Colonic mucosa (tissue), 4 donors: ENCODE data around the gene WDR20. TPM values are rescaled to one million over a fixed set of nuclear protein-coding genes. Genes with fewer than 3 reads are reported as not detected.
A peak's percentile ranks its signal among the peaks of the same experiment; 100 is the strongest.

Experiments used
- DNase-seq: peaks from one replicate; pipeline ENCODE4 v3.0.0-alpha.2; 2020
- H3K27ac ChIP-seq: fragments of 200-600 bp; one replicate; pipeline ENCODE4 v1.8.0; 2021
- H3K27me3 ChIP-seq: fragments of 200-600 bp; one replicate; pipeline ENCODE4 v1.8.0; 2021
- H3K36me3 ChIP-seq: fragments of 200-600 bp; one replicate; pipeline ENCODE4 v1.8.0; 2021
- H3K4me1 ChIP-seq: fragments of 200-600 bp; one replicate; pipeline ENCODE4 v1.8.0; 2021; ENCODE audit warnings: mild to moderate bottlenecking
- H3K4me3 ChIP-seq: fragments of 200-600 bp; one replicate; pipeline ENCODE4 v1.8.0; 2021
- H3K9ac ChIP-seq, 2 donors: one replicate each; pipeline ENCODE4 v1.7.0; 2013; ENCODE audit warnings: control low read depth in 2 of 2, low read depth in 2 of 2, low read length in 2 of 2
- H3K9me3 ChIP-seq: fragments of 200-600 bp; one replicate; pipeline ENCODE4 v1.8.0; 2021
- CTCF ChIP-seq: fragments of 200-600 bp; IDR thresholded peaks from one replicate; pipeline ENCODE4 v1.8.0; 2022; ENCODE audit warnings: antibody characterized with exemption, mild to moderate bottlenecking
- intact Hi-C: fragments of 100-400 bp; cut with DNase I; formaldehyde crosslinking; loops from one replicate; pipeline ENCODE4 v1.14.1; 2022
- total RNA-seq, 2 donors: library from RNA; stranded (reverse); fragmentation: NEBNext Ultra II Directional in 1 of 2; extraction: Animal tissue kit (Norgen Biotek cat#: 25700) in 1 of 2; gene quantifications; one replicate each; pipeline ENCODE4 v1.2.1, GENCODE V29; 2021
- donor health status: healthy.
- donor health status: DM: no; HTN: no; CAD: no.
- donor health status: DM: no; HTN: no; CAD: no.

The WDR20 gene
- total RNA-seq, 2 donors from 2014 or later, result 30.0 to 31.2 TPM

GRCh38 chr14:102187568-102188001, 47.9 kb downstream of the WDR20 start:
- Histone ChIP-seq H3K9ac (peak overlapping the region in 1 of 2 donors; percentile 31), H3K4me3 (no peak overlapping the region), H3K27ac (no peak overlapping the region), H3K4me1 (no peaks in the 10 kb centered on the region), H3K36me3 (no peaks in the 10 kb centered on the region), H3K9me3 (no peaks in the 10 kb centered on the region), H3K27me3 (no peaks in the 10 kb centered on the region)
- intact Hi-C loops, result no loop called here
- no peak for TF ChIP-seq CTCF
- no peak for DNase-seq

GRCh38 chr14:102188187-102188586, 48.5 kb downstream of the WDR20 start:
- Histone ChIP-seq H3K4me3 (no peak overlapping the region), H3K4me1 (no peaks in the 10 kb centered on the region), H3K9me3 (no peaks in the 10 kb centered on the region), H3K9ac (no peak overlapping the region), H3K27me3 (no peaks in the 10 kb centered on the region), H3K36me3 (no peaks in the 10 kb centered on the region), H3K27ac (no peak overlapping the region)
- DNase-seq, result no peak
- TF ChIP-seq CTCF, result no peak
- intact Hi-C loops, result no loop called here

DNA sequence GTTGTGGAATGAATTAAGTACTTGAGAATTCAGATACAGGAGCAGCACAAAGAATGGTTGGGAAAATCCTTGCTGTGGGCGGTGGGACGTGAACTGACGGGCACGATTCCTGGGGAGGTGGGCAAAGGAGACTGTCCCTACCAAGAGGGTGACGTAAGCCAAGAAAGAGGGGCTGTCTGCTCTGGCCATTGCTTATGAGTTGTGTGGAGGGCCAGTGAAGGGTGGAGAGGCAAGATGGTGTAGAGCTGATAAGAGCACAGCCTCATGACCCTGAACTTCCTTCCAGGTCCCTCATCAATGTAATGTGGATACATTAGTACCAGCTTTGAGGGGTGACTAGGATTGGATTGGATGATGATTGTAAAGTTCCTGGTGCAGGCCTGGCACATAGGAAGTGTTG, 50.2 kb downstream of the WDR20 start:
- Histone ChIP-seq H3K27ac (no peak overlapping the region), H3K36me3 (no peaks in the 10 kb centered on the region), H3K4me3 (no peak overlapping the region), H3K9ac (no peak overlapping the region), H3K9me3 (no peaks in the 10 kb centered on the region), H3K27me3 (no peaks in the 10 kb centered on the region), H3K4me1 (no peaks in the 10 kb centered on the region)
- peak; percentile 6 for DNase-seq
- intact Hi-C loops, result no loop called here
- TF ChIP-seq CTCF, result no peak

DNA sequence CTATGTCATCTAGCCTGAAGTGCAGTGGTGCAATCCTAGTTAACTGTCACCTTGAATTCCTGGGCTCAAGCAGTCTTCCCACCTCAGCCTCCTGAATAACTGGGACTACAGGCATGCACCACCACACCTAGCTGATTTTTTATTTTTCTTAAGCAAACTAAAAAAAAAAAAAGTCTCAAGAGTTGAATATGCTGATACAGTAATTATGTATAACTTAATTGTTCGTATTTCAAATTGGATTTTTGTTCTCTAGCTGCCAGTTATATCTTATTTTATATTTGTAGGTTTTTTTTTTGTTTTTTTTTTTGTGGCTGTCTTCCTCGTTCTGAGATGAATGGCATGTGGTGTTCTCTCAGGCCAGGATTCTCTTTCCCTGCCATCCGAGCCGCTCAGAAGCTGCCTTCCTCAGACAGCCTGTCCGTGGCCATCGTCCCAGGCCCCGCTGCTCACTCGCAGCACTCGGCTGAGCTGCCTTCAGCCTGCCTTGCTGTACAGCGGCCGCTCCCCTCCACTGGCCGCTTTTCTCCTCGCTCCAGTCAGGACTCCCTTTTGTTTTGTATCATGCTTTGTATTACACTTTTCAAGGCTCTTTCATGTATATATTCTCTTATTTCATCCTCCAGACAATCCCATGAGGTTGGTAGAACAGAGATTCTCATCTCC, 53.3 kb downstream of the WDR20 start:
- Histone ChIP-seq H3K9me3 (no peaks in the 10 kb centered on the region), H3K36me3 (no peaks in the 10 kb centered on the region), H3K27ac (no peak overlapping the region), H3K27me3 (no peaks in the 10 kb centered on the region), H3K4me1 (no peaks in the 10 kb centered on the region), H3K9ac (no peak overlapping the region), H3K4me3 (no peak overlapping the region)
- intact Hi-C loops, result no loop called here
- no peak for DNase-seq
- TF ChIP-seq CTCF, result no peak

- Histone ChIP-seq H3K4me3 (no peak overlapping the region), H3K27me3 (no peaks in the 10 kb centered on the region), H3K4me1 (no peaks in the 10 kb centered on the region), H3K36me3 (no peaks in the 10 kb centered on the region), H3K9me3 (no peaks in the 10 kb centered on the region), H3K27ac (no peak overlapping the region), H3K9ac (no peak overlapping the region)
- intact Hi-C loops, result no loop called here
- no peak for TF ChIP-seq CTCF
- no peak for DNase-seq
These were observed 55.2 kb downstream of the WDR20 start for GRCh38 chr14:102194856-102195255.
